Neural cell (in vitro differentiated cells): ENCODE measurements around the gene PRPF40A. TPM values are rescaled to one million over a fixed set of nuclear protein-coding genes. Genes with fewer than 3 reads are reported as not detected.

Source experiments
- H2AFZ ChIP-seq: fragments of 200-600, 300-800 bp; sonication (generic), shearing (Covaris generic); 2 replicates; pipeline ENCODE4 v1.6.0; 2014; ENCODE audit warnings: low read depth, mild to moderate bottlenecking, antibody characterized with exemption, low read length, moderate library complexity
- H3F3A ChIP-seq: fragments of 200-600 bp; shearing (Covaris generic); 2 replicates; pipeline ENCODE4 v1.6.1; 2016; ENCODE audit warnings: mild to moderate bottlenecking, moderate library complexity, mixed read lengths, antibody characterized with exemption, low read length; ENCODE audit not compliant: insufficient read depth, poor library complexity, severe bottlenecking
- H3K27ac ChIP-seq: fragments of 200-600, 300-800 bp; sonication (generic), shearing (Covaris generic); 2 replicates; pipeline ENCODE4 v1.5.1; 2014; ENCODE audit warnings: mild to moderate bottlenecking, low read length, moderate library complexity
- H3K27me3 ChIP-seq: fragments of 300-800, 200-600 bp; sonication (generic), shearing (Covaris generic); 2 replicates; pipeline ENCODE4 v1.6.0; 2014; ENCODE audit warnings: mild to moderate bottlenecking, low read depth, low read length, moderate library complexity; ENCODE audit not compliant: insufficient read depth
- H3K36me3 ChIP-seq: fragments of 300-800, 200-600 bp; sonication (generic), shearing (Covaris generic); 2 replicates; pipeline ENCODE4 v1.5.1; 2014; ENCODE audit warnings: mild to moderate bottlenecking, antibody characterized with exemption, low read length, moderate library complexity; ENCODE audit not compliant: insufficient read depth
- H3K4me2 ChIP-seq: fragments of 300-800, 200-600 bp; sonication (generic), shearing (Covaris generic); 2 replicates; pipeline ENCODE4 v1.6.0; 2014; ENCODE audit warnings: mild to moderate bottlenecking, low read length
- H3K4me3 ChIP-seq: fragments of 300-800, 200-600 bp; sonication (generic), shearing (Covaris generic); 2 replicates; pipeline ENCODE4 v1.5.1; 2014; ENCODE audit warnings: mild to moderate bottlenecking, low read length, moderate library complexity
- H3K79me2 ChIP-seq: fragments of 200-600 bp; shearing (Covaris generic); replicated peaks from 2 replicates; pipeline ENCODE4 v1.6.0; 2014; ENCODE audit warnings: mild to moderate bottlenecking, low read length, moderate library complexity; ENCODE audit not compliant: insufficient read depth
- H3K9ac ChIP-seq: fragments of 300-800, 200-600 bp; sonication (generic), shearing (Covaris generic); 2 replicates; pipeline ENCODE4 v1.6.1; 2016; ENCODE audit warnings: mild to moderate bottlenecking, low read length, mixed read lengths
- H3K9me2 ChIP-seq: fragments of 200-600 bp; shearing (Covaris generic); 2 replicates; pipeline ENCODE4 v1.6.1; 2016; ENCODE audit warnings: mild to moderate bottlenecking, low read length, mixed read lengths; ENCODE audit not compliant: insufficient read depth
- H3K9me3 ChIP-seq: fragments of 200-600, 300-800 bp; sonication (generic), shearing (Covaris generic); 2 replicates; pipeline ENCODE4 v1.6.1; 2016; ENCODE audit warnings: mild to moderate bottlenecking, mixed run types, low read length, moderate library complexity, mixed read lengths
- H4K20me1 ChIP-seq: fragments of 200-600 bp; shearing (Covaris generic); 2 replicates; pipeline ENCODE4 v1.6.1; 2016; ENCODE audit warnings: mild to moderate bottlenecking, mixed run types; ENCODE audit not compliant: insufficient read depth
- CTCF ChIP-seq: fragments of 450-650 bp; IDR thresholded peaks from 2 replicates; pipeline ENCODE4 v1.5.1; 2014; ENCODE audit warnings: antibody characterized with exemption, mild to moderate bottlenecking, moderate library complexity; ENCODE audit not compliant: poor library complexity, severe bottlenecking
- EP300 ChIP-seq: fragments of 450-650 bp; conservative IDR thresholded peaks from 2 replicates; pipeline ENCODE4 v1.6.1; 2014; ENCODE audit warnings: antibody characterized with exemption, mild to moderate bottlenecking, moderate library complexity; ENCODE audit not compliant: poor library complexity, severe bottlenecking
- EZH2 ChIP-seq: fragments of 200-600, 300-800 bp; shearing (Covaris generic), sonication (generic); IDR thresholded peaks from 2 replicates; pipeline ENCODE4 v1.6.1; 2014; ENCODE audit warnings: antibody characterized with exemption, low read length, borderline replicate concordance, mild to moderate bottlenecking; ENCODE audit not compliant: insufficient read depth, poor library complexity, severe bottlenecking
- MXI1 ChIP-seq: fragments of 450-650 bp; conservative IDR thresholded peaks from 2 replicates; pipeline ENCODE4 v1.6.1; 2014; ENCODE audit warnings: antibody characterized with exemption, mild to moderate bottlenecking; ENCODE audit not compliant: poor library complexity, severe bottlenecking
- POLR2AphosphoS5 ChIP-seq: IDR thresholded peaks from 2 replicates; pipeline ENCODE4 v1.6.1; 2012
- RAD21 ChIP-seq: fragments of 450-650 bp; conservative IDR thresholded peaks from 2 replicates; pipeline ENCODE4 v1.6.1; 2014; ENCODE audit warnings: antibody characterized with exemption, mild to moderate bottlenecking, moderate library complexity
- REST ChIP-seq: IDR thresholded peaks from 2 replicates; pipeline ENCODE4 v1.6.1; 2012; ENCODE audit warnings: borderline replicate concordance
- SMC3 ChIP-seq: fragments of 450-650 bp; conservative IDR thresholded peaks from 2 replicates; pipeline ENCODE4 v1.6.1; 2014; ENCODE audit warnings: antibody characterized with exemption, mild to moderate bottlenecking, moderate library complexity; ENCODE audit not compliant: poor library complexity
- TAF1 ChIP-seq: IDR thresholded peaks from 2 replicates; pipeline ENCODE4 v1.6.1; 2012; ENCODE audit warnings: low read depth
- polyA plus RNA-seq: library from polyadenylated mRNA; depleted of rRNA; stranded (reverse); fragments of >200 nt; gene quantifications from 2 replicates; pipeline ENCODE4 v1.2.3, GENCODE V29; 2014

The PRPF40A gene
- polyA plus RNA-seq, 1 donor from 2014 or later = 105 TPM

- no peaks in the 10 kb centered on the region for H3K79me2 ChIP-seq
- H4K20me1 ChIP-seq = no peaks in the 10 kb centered on the region
- H3K9ac ChIP-seq = no peak overlapping the region
- H3F3A ChIP-seq = no peaks in the 10 kb centered on the region
- TF ChIP-seq RAD21 (no peak), SMC3 (no peak), EZH2 (no peak), CTCF (no peak), EP300 (no peak), MXI1 (no peak), TAF1 (no peak), REST (no peak), POLR2AphosphoS5 (no peak)
- no peak overlapping the region for H2AFZ ChIP-seq
- no peaks in the 10 kb centered on the region for H3K9me3 ChIP-seq
- H3K4me2 ChIP-seq = no peak overlapping the region
- H3K36me3 ChIP-seq = peaks cover 8% of the 10 kb centered on the region
- H3K4me3 ChIP-seq = no peak overlapping the region
- H3K27me3 ChIP-seq = no peaks in the 10 kb centered on the region
- H3K27ac ChIP-seq = no peak overlapping the region
- H3K9me2 ChIP-seq = no peaks in the 10 kb centered on the region
These were observed 86.8 kb downstream of the PRPF40A start for GRCh38 chr2:152630466-152630865.

- H3K36me3 ChIP-seq = peaks cover 8% of the 10 kb centered on the region
- H3F3A ChIP-seq = no peaks in the 10 kb centered on the region
- H3K4me3 ChIP-seq = no peak overlapping the region
- H3K9me3 ChIP-seq = no peaks in the 10 kb centered on the region
- no peaks in the 10 kb centered on the region for H3K9me2 ChIP-seq
- TF ChIP-seq POLR2AphosphoS5 (no peak), EP300 (no peak), REST (no peak), EZH2 (no peak), SMC3 (no peak), RAD21 (no peak), CTCF (no peak), TAF1 (no peak), MXI1 (no peak)
- no peak overlapping the region for H3K4me2 ChIP-seq
- H3K27ac ChIP-seq = no peak overlapping the region
- H3K27me3 ChIP-seq = no peaks in the 10 kb centered on the region
- H4K20me1 ChIP-seq = no peaks in the 10 kb centered on the region
- no peak overlapping the region for H2AFZ ChIP-seq
- H3K9ac ChIP-seq = no peak overlapping the region
- H3K79me2 ChIP-seq = no peaks in the 10 kb centered on the region
These were observed 88.1 kb downstream of the PRPF40A start for GRCh38 chr2:152629202-152629601.
